Tibial artery (tissue), 4 donors: ENCODE measurements around the gene GRIN3B.

Source experiments
- DNase-seq, 2 donors: peaks; one replicate each; pipeline ENCODE4 v3.0.0-alpha.2; 2019
- H3K27ac ChIP-seq, 2 donors: fragments of 200-600 bp; sonication (generic) in 1 of 2; 1 replicate in 1 of 2; 2 replicates in 1 of 2; pipeline ENCODE4 v1.5.1; 2018 to 2019; ENCODE audit warnings: mild to moderate bottlenecking in 1 of 2
- H3K27me3 ChIP-seq, 2 donors: fragments of 200-600 bp; sonication (generic) in 1 of 2; one replicate each; pipeline versions ENCODE4 v1.5.1 to v1.6.0; 2016 to 2019
- H3K36me3 ChIP-seq, 3 donors: fragments of 200-600 bp; sonication (generic) in 2 of 3; one replicate each; pipeline ENCODE4 v1.5.1; 2016 to 2019; ENCODE audit warnings: mild to moderate bottlenecking in 2 of 3
- H3K4me1 ChIP-seq, 4 donors: fragments of 200-600 bp; sonication (generic) in 2 of 4; 1 replicate in 3 of 4; 2 replicates in 1 of 4; pipeline ENCODE4 v1.5.1; 2016 to 2019
- H3K4me3 ChIP-seq, 2 donors: fragments of 200-600 bp; sonication (generic) in 1 of 2; 1 replicate in 1 of 2; 2 replicates in 1 of 2; pipeline ENCODE4 v1.5.1; 2018 to 2019; ENCODE audit warnings: mild to moderate bottlenecking in 2 of 2
- H3K9me3 ChIP-seq, 3 donors: fragments of 200-600 bp; sonication (generic) in 1 of 3; one replicate each; pipeline ENCODE4 v1.5.1; 2016 to 2019
- CTCF ChIP-seq, 2 experiments: fragments of 200-600 bp in 1 of 2; fragments of 450-650 bp in 1 of 2; IDR thresholded peaks; one replicate each; pipeline ENCODE4 v1.5.1; 2017 to 2019; ENCODE audit warnings: antibody characterized with exemption in 2 of 2, mild to moderate bottlenecking in 1 of 2, moderate library complexity in 1 of 2
- intact Hi-C: fragments of 100-400 bp; cut with DNase I; formaldehyde crosslinking; loops from one replicate; pipeline ENCODE4 v1.15.0; 2023; ENCODE audit warnings: low total_unique reads

Gene GRIN3B

GRCh38 chr19:1051791-1052190 is 51.6 kb downstream of the GRIN3B start:
- TF ChIP-seq CTCF (IDR thresholded peaks at IDR 0.05), result no peak
- no peak for DNase-seq
- no peak overlapping the region for H3K4me3 ChIP-seq
- no peaks in the 10 kb centered on the region for H3K4me1 ChIP-seq
- intact Hi-C loops, result no loop called here
- H3K9me3 ChIP-seq, result peaks cover 0 to 14% (median 12%) of the 10 kb centered on the region in 3 donors
- no peak overlapping the region for H3K27ac ChIP-seq
- H3K36me3 ChIP-seq, result peaks cover 1 to 13% (median 4%) of the 10 kb centered on the region in 3 donors
- no peaks in the 10 kb centered on the region for H3K27me3 ChIP-seq

GRCh38 chr19:1052349-1052975 is 52.2 kb downstream of the GRIN3B start:
- no peak for TF ChIP-seq CTCF (IDR thresholded peaks at IDR 0.05)
- peaks cover 5 to 19% (median 9%) of the 10 kb centered on the region in 3 donors for H3K36me3 ChIP-seq
- no peaks in the 10 kb centered on the region for H3K27me3 ChIP-seq
- H3K4me1 ChIP-seq, result no peaks in the 10 kb centered on the region
- no peak overlapping the region for H3K27ac ChIP-seq
- H3K9me3 ChIP-seq, result peaks cover 0 to 20% (median 19%) of the 10 kb centered on the region in 3 donors
- H3K4me3 ChIP-seq, result no peak overlapping the region
- intact Hi-C loops, result no loop called here
- no peak for DNase-seq

- peaks cover 4 to 30% (median 29%) of the 10 kb centered on the region in 3 donors for H3K9me3 ChIP-seq
- no peak overlapping the region for H3K4me3 ChIP-seq
- no peak overlapping the region for H3K27ac ChIP-seq
- H3K4me1 ChIP-seq, result no peaks in the 10 kb centered on the region
- intact Hi-C loops, result no loop called here
- no peaks in the 10 kb centered on the region for H3K27me3 ChIP-seq
- H3K36me3 ChIP-seq, result peaks cover 7 to 19% (median 14%) of the 10 kb centered on the region in 3 donors
- DNase-seq, result no peak
- TF ChIP-seq CTCF (IDR thresholded peaks at IDR 0.05), result no peak
Observed at GRCh38 chr19:1053176-1054101, 53.2 kb downstream of the GRIN3B start.

- TF ChIP-seq CTCF (IDR thresholded peaks at IDR 0.05), result no peak
- intact Hi-C loops, result no loop called here
- Histone ChIP-seq H3K4me3 (no peak overlapping the region), H3K27ac (no peak overlapping the region), H3K4me1 (no peaks in the 10 kb centered on the region), H3K27me3 (no peaks in the 10 kb centered on the region), H3K36me3 (peaks cover 9 to 25% (median 14%) of the 10 kb centered on the region in 3 donors), H3K9me3 (peaks cover 4 to 39% (median 38%) of the 10 kb centered on the region in 3 donors)
- no peak for DNase-seq
Observed at GRCh38 chr19:1054102-1055027, 54.1 kb downstream of the GRIN3B start.

- Histone ChIP-seq H3K9me3 (peaks cover 4 to 44% (median 43%) of the 10 kb centered on the region in 3 donors), H3K27me3 (no peaks in the 10 kb centered on the region), H3K4me1 (no peaks in the 10 kb centered on the region), H3K4me3 (no peak overlapping the region), H3K27ac (no peak overlapping the region), H3K36me3 (peaks cover 9 to 27% (median 14%) of the 10 kb centered on the region in 3 donors)
- no peak for DNase-seq
- TF ChIP-seq CTCF (IDR thresholded peaks at IDR 0.05), result no peak
- intact Hi-C loops, result no loop called here
Observed at GRCh38 chr19:1055028-1055425, 54.8 kb downstream of the GRIN3B start.
